ENCODE measurements around the gene EIF4G3.
"Not testable (repeated sequence)": the region's sequence is repeated elsewhere in the genome, so short reads cannot be mapped to it uniquely, and the experiment has no call there.

The EIF4G3 gene

GRCh38 chr1:21065851-21066250, 110.8 kb downstream of the EIF4G3 start:
- DNase-seq = no peak

- DNase-seq = no peak
These were observed 112.6 kb downstream of the EIF4G3 start for GRCh38 chr1:21064057-21064456.

- DNase-seq = no peak
These were observed 116.2 kb downstream of the EIF4G3 start for GRCh38 chr1:21060523-21060922.

DNA sequence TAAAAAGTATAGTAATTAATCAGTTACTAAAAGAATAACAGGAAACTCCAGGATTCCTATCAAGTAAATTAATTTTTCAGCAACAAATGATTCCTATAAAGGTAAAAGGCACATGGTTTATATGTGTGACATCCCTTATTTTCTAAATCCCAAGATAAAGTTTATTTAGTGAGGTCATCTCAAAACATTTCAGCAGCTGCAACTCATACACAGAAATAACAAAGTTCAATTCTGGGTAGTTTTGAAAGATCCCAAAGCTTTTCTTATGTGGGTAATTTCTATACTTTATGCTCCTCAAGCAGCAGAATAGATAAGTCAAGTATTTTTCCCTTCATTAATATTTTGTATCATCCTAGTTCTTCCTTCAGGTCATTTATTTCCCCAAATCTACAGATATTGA, 117.7 kb downstream of the EIF4G3 start:
- no peak for DNase-seq

GRCh38 chr1:21058035-21058793, 118.5 kb downstream of the EIF4G3 start:
- no peak for DNase-seq

DNA sequence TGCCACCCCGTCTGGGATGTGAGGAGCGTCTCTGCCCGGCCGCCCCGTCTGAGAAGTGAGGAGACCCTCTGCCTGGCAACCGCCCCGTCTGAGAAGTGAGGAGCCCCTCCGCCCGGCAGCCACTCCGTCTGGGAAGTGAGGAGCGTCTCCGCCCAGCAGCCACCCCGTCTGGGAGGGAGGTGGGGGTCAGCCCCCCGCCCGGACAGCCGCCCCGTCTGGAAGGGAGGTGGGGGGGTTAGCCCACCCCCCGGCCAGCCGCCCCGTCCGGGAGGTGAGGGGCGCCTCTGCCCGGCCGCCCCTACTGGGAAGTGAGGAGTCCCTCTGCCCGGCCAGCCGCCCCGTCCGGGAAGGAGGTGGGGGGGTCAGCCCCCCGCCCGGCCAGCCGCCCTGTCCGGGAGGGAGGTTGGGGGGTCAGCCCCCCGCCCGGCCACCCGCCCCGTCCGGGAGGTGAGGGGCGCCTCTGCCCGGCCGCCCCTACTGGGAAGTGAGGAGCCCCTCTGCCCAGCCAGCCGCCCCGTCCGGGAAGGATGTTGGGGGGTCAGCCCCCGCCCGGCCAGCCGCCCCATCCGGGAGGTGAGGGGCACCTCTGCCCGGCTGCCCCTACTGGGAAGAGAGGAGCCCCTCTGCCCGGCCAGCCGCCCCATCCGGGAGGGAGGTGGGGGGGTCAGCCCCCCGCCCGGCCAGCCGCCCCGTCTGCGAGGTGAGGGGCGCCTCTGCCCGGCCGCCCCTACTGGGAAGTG, 123.3 kb downstream of the EIF4G3 start:
- DNase-seq = not testable (repeated sequence)

DNA sequence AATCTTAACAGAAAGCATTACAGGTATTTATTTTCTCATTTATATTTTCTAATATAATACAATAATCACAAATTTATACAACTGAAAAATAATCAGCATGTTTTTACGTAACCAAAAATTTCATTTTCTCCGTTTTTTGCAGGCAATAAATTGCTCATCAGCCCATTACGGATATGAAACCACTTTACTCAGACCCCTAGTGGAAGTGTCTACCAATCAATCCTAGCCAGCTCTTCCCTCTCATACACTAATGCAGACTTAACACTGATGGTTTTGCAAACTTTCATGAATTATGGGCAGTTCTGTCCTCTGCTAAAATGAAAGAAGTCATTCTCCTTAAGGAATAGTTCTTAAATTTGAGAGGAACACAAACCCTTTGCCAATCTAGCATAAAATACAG, 124.7 kb downstream of the EIF4G3 start:
- DNase-seq = no peak

DNA sequence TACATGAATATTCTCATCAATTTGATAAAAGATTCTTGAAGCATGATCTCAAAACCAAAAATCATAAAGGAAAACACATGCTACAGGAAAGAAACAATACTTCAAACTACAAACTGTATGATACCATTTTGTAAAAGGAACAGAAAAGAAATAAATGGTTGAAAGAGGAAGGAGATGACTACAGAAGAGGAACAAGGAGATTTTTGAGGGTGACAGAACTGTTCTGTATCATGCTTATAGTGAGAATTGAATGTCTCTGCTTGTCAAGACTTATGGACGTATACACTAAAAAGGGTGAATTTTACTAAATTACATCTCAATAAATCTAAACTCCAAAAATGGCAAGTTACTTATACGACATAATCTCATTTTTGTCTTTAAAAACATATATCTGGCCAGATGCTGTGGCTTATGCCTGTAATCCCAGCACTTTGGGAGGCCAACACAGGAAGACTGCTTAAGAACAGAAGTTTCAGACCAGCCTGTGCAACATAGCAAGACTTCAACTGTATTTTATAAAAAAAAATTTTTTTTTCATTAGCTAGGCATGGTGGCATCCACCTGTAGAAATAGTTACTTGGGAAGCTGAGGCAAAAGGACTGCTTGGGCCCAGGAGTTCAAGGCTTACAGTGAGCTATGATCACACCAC, 125.4 kb downstream of the EIF4G3 start:
- DNase-seq = no peak

- no peak for DNase-seq
These were observed 126.7 kb downstream of the EIF4G3 start for GRCh38 chr1:21050031-21050430.

- no peak for DNase-seq
These were observed 128.2 kb downstream of the EIF4G3 start for GRCh38 chr1:21048462-21048861.

DNA sequence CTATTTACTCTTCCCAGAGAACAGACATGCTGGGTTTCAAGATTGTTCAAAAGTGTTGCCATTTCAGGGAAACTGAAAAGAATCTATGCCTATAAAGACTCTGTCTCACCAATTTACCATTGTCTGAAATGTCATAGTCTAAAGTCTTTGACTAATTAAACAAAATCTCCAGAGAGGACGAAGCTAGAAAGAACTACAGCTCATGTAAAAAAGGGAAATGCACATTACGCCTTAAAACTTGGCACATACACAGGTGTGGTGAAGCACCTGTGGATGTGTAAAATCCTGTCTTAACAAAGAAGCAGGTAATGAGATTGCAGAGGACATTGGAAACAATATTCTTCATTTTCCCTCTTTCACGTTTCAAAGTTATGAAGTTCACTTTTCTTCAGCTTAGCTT, 130.6 kb downstream of the EIF4G3 start:
- DNase-seq = no peak

DNA sequence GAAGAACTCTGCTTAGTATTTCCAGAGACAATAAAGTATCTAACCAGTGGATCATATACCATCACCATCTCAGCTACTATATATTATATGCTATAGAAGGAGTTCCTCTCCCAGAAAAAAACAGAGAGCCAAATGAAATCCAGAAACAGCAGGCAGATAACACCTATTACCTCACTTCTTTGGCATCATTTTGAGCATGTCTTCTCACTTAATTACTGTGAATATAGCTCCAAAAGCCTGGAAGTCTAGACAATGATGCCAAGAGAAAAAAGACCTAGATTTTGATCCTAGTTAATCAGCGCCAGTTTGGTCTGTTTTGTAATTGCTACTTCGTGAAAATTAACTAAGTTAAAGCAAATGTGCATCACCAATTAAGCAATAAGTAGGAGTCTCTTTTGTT, 131.3 kb downstream of the EIF4G3 start:
- DNase-seq = no peak

GRCh38 chr1:21042929-21043605, 133.6 kb downstream of the EIF4G3 start:
- no peak for DNase-seq

GRCh38 chr1:21041541-21041940, 135.2 kb downstream of the EIF4G3 start:
- DNase-seq = no peak

DNA sequence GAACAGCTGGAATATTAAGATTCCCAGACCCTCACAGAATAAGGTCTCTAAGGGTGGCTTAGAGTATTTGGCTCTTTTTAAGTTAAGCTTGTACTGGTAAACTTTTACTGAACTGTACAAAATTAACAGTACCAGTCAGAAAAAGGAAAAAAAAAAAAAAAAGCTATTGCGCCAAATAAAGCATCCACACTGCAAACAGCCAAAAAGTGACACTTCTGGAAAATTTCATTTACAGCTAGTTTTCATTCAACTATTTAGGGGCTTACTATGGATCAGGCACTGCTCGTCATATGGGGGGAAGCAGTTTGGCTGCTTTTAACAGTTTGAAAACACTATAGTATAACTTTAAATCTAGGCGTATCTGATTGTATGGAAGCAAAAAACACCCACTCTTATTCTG, 139.6 kb downstream of the EIF4G3 start:
- DNase-seq = no peak

- DNase-seq = no peak
These were observed 140.9 kb downstream of the EIF4G3 start for GRCh38 chr1:21035794-21036193.

- no peak for DNase-seq
These were observed 141.7 kb downstream of the EIF4G3 start for GRCh38 chr1:21034725-21035628.

GRCh38 chr1:21032741-21033140, 144.0 kb downstream of the EIF4G3 start:
- no peak for DNase-seq

DNA sequence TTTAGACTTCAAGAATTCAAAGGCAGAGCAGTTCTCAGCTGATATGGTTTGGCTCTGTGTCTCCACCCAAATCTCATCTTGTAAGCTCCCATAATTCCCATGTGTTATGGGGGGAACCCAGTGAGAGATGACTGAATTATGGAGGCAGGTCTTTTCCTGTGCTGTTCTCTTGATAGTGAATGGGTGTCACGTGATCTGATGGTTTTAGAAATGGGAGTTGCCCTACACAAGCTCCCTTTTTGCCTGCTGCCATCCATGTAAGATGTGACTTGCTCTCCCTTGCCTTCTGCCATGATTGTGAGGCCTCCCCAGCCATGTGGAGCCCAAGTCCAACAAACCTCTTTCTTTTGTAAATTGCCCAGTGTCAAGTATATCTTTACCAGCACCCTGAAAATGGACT, 146.5 kb downstream of the EIF4G3 start:
- DNase-seq = no peak

GRCh38 chr1:21028520-21029145, 148.1 kb downstream of the EIF4G3 start:
- DNase-seq = no peak

DNA sequence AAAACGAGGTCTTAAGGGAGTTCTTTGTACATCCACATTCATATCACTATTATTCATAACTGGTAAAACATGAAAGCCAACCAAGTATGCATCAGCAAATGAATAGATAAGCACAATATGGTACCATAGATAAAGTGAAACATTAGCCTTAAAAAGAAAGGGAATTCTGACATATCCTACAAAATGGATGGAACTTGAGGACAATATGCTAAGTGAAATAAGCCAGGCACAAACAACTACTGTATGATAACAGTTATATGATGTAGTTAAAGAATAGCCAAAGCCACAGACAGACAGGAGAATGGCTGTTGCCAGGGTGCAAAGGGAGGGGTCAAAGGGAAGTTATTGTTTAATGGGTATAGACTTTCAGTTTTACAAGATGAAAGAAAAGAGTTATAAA, 148.9 kb downstream of the EIF4G3 start:
- no peak for DNase-seq

DNA sequence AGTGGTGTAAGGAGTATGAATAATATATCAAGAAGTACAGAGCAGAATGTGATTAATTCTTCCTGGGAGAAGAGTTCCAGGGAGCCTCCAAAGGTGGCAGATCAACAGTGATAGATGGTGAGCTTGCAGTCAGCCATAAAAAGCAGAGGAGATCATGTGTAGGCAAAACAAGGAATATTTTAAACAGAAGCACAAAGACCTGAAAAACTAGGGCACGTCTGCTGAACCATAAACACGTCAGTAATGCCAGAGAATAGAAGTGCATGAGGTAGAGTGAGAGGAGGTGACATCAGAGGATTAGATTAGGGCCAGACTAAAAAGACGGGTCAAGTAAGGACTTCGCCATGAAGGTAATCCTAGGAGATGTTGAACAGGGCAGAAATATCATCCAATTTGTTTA, 151.8 kb downstream of the EIF4G3 start:
- no peak for DNase-seq
